WI38 (cell line): ENCODE measurements around the gene MPRIP.

Source experiments
- H3K4me3 ChIP-seq: 2 replicates; pipeline ENCODE4 v1.5.1; 2011; ENCODE audit warnings: low read depth, mild to moderate bottlenecking, control low read depth, low read length
- TF ChIP-seq, protein P1 (sequence below): IDR thresholded peaks from 2 replicates; pipeline ENCODE4 v1.5.1; 2012; ENCODE audit warnings: low read depth, mild to moderate bottlenecking, control low read depth, low read length

MPRIP gene

DNA sequence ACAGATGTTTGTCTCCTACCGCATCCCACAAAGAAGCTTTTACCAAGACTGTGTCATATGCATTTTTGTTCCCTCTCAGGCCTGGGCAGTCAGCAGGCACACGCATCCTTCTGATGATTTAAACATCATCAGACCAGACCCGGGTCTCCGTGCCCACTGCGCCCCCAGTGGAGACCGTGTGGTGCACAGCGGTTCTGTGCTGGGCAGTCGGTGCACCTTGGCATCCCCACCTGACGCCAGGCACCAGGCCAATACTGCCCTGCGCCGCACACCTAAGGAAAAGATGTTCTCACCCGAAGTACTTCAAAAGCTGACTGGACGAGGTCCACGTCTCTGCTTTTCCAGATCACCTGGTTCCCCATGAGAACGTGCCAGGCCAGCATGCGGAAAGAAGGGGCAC is 174.5 kb downstream of the MPRIP start:
- no peak overlapping the region for H3K4me3 ChIP-seq
- TF ChIP-seq, protein P1, sequence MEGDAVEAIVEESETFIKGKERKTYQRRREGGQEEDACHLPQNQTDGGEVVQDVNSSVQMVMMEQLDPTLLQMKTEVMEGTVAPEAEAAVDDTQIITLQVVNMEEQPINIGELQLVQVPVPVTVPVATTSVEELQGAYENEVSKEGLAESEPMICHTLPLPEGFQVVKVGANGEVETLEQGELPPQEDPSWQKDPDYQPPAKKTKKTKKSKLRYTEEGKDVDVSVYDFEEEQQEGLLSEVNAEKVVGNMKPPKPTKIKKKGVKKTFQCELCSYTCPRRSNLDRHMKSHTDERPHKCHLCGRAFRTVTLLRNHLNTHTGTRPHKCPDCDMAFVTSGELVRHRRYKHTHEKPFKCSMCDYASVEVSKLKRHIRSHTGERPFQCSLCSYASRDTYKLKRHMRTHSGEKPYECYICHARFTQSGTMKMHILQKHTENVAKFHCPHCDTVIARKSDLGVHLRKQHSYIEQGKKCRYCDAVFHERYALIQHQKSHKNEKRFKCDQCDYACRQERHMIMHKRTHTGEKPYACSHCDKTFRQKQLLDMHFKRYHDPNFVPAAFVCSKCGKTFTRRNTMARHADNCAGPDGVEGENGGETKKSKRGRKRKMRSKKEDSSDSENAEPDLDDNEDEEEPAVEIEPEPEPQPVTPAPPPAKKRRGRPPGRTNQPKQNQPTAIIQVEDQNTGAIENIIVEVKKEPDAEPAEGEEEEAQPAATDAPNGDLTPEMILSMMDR = no peak

DNA sequence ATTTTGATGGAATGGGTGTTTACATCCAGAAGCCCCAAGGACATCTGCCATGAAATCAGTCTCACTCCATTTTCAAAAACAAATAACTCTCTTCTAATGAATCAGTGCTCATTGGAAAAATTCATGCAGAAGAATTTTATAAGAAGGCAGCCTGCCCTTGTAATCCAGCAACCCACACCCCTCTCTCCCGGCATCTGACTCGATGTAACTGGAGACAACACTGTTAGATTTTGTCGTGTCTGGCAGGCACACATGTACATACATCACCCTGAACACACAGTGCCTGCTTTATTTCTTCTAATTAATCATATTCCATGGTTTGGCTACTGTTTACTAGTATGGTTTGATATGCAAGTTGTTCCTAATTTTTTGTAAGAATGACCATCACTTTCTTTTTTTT is 175.7 kb downstream of the MPRIP start:
- no peak overlapping the region for H3K4me3 ChIP-seq
- TF ChIP-seq, protein P1 = no peak

DNA sequence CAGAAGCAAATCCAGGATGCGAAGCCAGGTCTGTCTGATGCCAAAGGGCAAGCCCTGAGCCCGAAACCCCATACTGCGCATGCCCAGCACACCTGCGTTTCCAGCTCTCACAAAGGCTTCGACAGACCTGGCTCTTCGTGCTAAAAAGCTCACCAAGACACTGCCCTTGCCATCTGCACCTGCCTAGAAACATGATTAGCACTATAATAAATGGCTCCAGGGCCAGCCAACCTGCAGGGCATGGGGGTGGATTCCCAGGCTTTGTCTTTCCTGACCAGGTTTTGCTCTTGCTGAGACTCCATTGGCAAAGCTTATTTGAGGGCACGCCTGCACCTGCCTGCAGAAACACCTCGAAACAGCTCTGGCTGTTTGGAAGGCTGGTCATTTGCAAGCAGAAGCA is 178.3 kb downstream of the MPRIP start:
- TF ChIP-seq, protein P1 = no peak
- no peak overlapping the region for H3K4me3 ChIP-seq

DNA sequence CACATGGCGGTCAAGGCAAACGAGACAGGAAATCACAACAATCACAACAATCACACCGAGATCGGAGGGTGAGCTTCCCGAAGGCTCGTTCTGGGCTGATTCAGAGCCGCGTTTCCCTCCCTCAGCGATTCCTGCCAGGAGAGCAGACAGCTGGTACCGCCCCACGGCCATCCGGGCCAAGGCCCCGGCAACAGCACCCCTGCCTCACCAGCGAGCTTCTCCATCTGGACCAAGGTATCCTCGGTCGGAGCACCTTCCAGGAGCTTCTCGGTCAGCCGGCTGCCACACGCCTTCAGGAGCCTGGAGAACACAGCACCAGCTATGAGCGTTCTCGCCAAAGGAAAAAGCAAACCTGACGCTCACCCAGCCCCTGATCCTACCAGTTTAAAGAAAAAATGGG is 179.1 kb downstream of the MPRIP start:
- H3K4me3 ChIP-seq = no peak overlapping the region
- TF ChIP-seq, protein P1 = no peak

DNA sequence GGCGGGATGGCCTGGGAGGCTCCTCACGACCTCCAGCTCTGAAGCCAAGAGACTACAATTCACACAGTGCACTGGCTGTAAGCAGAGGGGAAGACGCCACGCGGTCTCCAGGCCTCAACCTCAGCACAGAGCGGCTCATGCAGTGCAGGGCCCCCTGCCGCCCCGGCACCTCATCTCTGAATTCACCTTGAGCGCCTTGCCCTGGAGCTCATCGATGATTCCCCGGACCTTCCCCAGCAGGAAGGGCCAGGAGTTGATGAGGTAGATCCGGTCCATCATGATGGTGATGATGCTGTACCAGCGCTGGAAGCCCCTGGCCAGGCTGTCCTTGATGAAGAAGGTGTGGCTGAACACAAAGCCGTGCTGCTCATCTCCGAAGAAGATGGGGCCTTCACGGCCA is 181.5 kb downstream of the MPRIP start:
- TF ChIP-seq, protein P1 = no peak
- no peak overlapping the region for H3K4me3 ChIP-seq

DNA sequence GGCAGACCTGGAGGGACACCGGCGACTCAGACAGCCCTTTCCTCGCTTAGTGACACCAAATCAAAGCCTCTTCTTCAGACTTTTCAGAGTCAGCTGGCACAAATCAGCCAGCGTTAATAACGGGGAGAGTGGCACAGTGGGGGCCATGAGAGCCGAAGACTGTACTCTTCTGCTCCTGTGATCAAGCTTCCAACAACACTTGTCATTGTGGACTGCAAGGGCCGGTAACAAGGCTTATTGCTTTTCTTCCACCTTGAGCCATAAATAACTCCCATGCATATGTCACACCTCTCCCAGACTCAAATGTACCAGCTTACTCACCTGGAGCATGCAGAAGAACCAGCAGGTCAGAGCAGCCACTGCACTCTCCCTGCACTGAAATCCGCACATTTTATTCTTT is 181.9 kb downstream of the MPRIP start:
- H3K4me3 ChIP-seq = no peak overlapping the region
- TF ChIP-seq, protein P1 = no peak

DNA sequence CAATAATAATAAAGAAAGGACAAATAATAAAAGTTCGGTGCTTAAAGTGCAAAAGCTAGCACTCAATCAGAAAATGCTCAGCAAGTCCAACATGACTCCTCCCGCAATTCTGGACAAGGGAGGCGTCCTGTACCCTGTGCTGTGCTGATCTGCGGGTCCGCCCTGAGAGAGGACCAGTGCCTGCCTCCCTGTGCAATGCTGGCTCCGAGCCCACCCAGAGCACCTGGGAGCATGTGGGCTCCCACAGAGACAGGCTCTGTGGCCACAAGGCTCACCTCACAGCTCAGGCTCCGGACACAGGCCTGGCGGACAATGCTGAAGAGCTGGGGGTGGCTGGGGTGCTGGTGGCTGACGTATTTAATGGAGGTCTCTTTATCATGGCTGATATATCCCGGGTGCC is 183.6 kb downstream of the MPRIP start:
- TF ChIP-seq, protein P1 = no peak
- H3K4me3 ChIP-seq = no peak overlapping the region
